GM12878 (cell line): ENCODE measurements around the gene ZMYND12.

Experiments used
- CBX3 ChIP-seq: fragments of 200-600 bp; sonication (generic); IDR thresholded peaks from 2 replicates; pipeline ENCODE4 v1.6.1; 2016; ENCODE audit warnings: low read depth, borderline replicate concordance
- EZH2 ChIP-seq: IDR thresholded peaks from 2 replicates; pipeline ENCODE4 v1.6.1; 2012; ENCODE audit warnings: low read depth, mild to moderate bottlenecking, control low read depth, inconsistent platforms, low read length, borderline replicate concordance; ENCODE audit not compliant: control insufficient read depth
- GABPA ChIP-seq: IDR thresholded peaks from 2 replicates; pipeline ENCODE4 v1.6.1; 2014; ENCODE audit warnings: antibody characterized with exemption, low read depth, mild to moderate bottlenecking, inconsistent platforms
- NR2C2 ChIP-seq: IDR thresholded peaks from 2 replicates; pipeline ENCODE4 v1.6.1; 2011; ENCODE audit warnings: borderline replicate concordance, low read depth; ENCODE audit not compliant: control insufficient read depth, insufficient read length
- POLR2A ChIP-seq: IDR thresholded peaks from 2 replicates; pipeline ENCODE4 v1.6.1; 2011; ENCODE audit warnings: low read depth, mild to moderate bottlenecking, low read length
- POLR2AphosphoS5 ChIP-seq: IDR thresholded peaks from 2 replicates; pipeline ENCODE4 v1.6.1; 2011; ENCODE audit warnings: mild to moderate bottlenecking, low read length, inconsistent platforms
- RFX5 ChIP-seq: IDR thresholded peaks from 2 replicates; pipeline ENCODE4 v1.6.1; 2011; ENCODE audit warnings: low read depth, low read length, improper control_type of control experiment
- SMC3 ChIP-seq: IDR thresholded peaks from 2 replicates; pipeline ENCODE4 v1.6.1; 2011; ENCODE audit warnings: low read length, improper control_type of control experiment, borderline replicate concordance
- TAF1 ChIP-seq: IDR thresholded peaks from 2 replicates; pipeline ENCODE4 v1.6.1; 2011; ENCODE audit warnings: mild to moderate bottlenecking, low read depth, low read length, borderline replicate concordance
- YY1 ChIP-seq: IDR thresholded peaks from 2 replicates; pipeline ENCODE4 v1.6.1; 2011; ENCODE audit warnings: low read depth, mild to moderate bottlenecking, low read length
- ZNF274 ChIP-seq: IDR thresholded peaks from one replicate; pipeline ENCODE4 v1.8.0; 2011; ENCODE audit not compliant: insufficient read length, insufficient read depth
- TF ChIP-seq, protein P1 (sequence below), 3 experiments: IDR thresholded peaks in 2 of 3; conservative IDR thresholded peaks in 1 of 3; 2 replicates each; pipeline ENCODE4 v1.5.1; 2011; ENCODE audit warnings: low read depth in 3 of 3, low read length in 3 of 3, mild to moderate bottlenecking in 3 of 3, control low read depth in 2 of 3, moderate library complexity in 2 of 3, inconsistent platforms in 1 of 3, mixed read lengths in 1 of 3; ENCODE audit not compliant: control insufficient read depth in 2 of 3, insufficient read depth in 1 of 3; ENCODE audit errors: extremely low read depth in 1 of 3
- TF ChIP-seq, protein P2 (sequence below): IDR thresholded peaks from 2 replicates; pipeline ENCODE4 v1.6.1; 2012; ENCODE audit warnings: low read depth, low read length, improper control_type of control experiment
- TF ChIP-seq, protein P3 (sequence below): IDR thresholded peaks from 2 replicates; pipeline ENCODE4 v1.6.1; 2011; ENCODE audit warnings: borderline replicate concordance, low read depth, mild to moderate bottlenecking, moderate library complexity, low read length; ENCODE audit not compliant: insufficient read depth, poor library complexity, severe bottlenecking

DNA sequence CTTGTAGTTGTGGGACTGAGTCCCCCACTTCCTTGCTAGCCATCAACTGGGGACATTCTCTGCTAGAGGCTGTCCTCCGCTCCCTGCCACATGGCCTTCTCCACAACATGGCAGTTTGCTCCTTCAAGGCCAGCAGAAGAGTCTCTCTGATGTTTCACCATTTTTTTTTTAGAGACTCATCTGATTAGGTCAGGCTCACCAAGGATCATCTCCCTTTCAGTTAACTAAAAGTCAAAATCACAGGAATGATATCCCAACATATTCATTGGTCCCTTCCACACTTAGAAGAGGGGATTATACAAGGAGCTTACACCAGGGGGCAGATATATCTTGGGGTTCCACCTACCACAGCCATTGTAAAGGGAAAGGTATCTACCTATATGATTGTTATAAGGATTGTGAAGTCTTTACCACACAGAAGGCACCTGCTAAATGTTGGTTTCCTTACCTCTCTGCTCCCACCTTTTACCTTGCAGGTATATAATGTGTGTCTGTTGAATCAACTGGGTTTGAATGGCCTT is 51.9 kb downstream of the ZMYND12 start:
- TF ChIP-seq POLR2AphosphoS5 (no peak), EZH2 (no peak), SMC3 (no peak), POLR2A (no peak), RFX5 (no peak), NR2C2 (no peak), TAF1 (no peak), CBX3 (no peak), YY1 (no peak), ZNF274 (no peak), GABPA (no peak)
- TF ChIP-seq, protein P1, sequence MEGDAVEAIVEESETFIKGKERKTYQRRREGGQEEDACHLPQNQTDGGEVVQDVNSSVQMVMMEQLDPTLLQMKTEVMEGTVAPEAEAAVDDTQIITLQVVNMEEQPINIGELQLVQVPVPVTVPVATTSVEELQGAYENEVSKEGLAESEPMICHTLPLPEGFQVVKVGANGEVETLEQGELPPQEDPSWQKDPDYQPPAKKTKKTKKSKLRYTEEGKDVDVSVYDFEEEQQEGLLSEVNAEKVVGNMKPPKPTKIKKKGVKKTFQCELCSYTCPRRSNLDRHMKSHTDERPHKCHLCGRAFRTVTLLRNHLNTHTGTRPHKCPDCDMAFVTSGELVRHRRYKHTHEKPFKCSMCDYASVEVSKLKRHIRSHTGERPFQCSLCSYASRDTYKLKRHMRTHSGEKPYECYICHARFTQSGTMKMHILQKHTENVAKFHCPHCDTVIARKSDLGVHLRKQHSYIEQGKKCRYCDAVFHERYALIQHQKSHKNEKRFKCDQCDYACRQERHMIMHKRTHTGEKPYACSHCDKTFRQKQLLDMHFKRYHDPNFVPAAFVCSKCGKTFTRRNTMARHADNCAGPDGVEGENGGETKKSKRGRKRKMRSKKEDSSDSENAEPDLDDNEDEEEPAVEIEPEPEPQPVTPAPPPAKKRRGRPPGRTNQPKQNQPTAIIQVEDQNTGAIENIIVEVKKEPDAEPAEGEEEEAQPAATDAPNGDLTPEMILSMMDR (IDR thresholded peaks at IDR 0.05 in 2 of 3, conservative IDR thresholded peaks at IDR 0.05 in 1 of 3; ENCODE audit: control insufficient read depth in 2 of 3, extremely low read depth in 1 of 3, insufficient read depth in 1 of 3, low read depth in 3 of 3, low read length in 3 of 3), result peak in 2 of 3 experiments; percentile 1 to 18; a peak in 1 of 6 replicates
- TF ChIP-seq, protein P2, sequence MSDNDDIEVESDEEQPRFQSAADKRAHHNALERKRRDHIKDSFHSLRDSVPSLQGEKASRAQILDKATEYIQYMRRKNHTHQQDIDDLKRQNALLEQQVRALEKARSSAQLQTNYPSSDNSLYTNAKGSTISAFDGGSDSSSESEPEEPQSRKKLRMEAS, result no peak
- TF ChIP-seq, protein P3, sequence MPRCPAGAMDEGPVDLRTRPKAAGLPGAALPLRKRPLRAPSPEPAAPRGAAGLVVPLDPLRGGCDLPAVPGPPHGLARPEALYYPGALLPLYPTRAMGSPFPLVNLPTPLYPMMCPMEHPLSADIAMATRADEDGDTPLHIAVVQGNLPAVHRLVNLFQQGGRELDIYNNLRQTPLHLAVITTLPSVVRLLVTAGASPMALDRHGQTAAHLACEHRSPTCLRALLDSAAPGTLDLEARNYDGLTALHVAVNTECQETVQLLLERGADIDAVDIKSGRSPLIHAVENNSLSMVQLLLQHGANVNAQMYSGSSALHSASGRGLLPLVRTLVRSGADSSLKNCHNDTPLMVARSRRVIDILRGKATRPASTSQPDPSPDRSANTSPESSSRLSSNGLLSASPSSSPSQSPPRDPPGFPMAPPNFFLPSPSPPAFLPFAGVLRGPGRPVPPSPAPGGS, result no peak
